Activated T-cell treated with anti-CD3 and anti-CD28 coated beads, Interleukin-2, amount 50 U/mL, for 4 hours (primary cell): ENCODE data around the gene PKN3. TPM values are rescaled to one million over a fixed set of nuclear protein-coding genes. Genes with fewer than 3 reads are reported as not detected.

Source experiments
- ATAC-seq, 2 donors: fragments of 200-7000 bp; cut with Tn5 transposase; one replicate each; pipeline ENCODE4 v1.10.0; 2021
- DNase-seq: peaks from one replicate; pipeline ENCODE4 v3.0.0-alpha.2; 2020
- H3K27me3 Mint-ChIP-seq: one replicate; pipeline ENCODE4 v1.8.0; 2021; ENCODE audit warnings: low read depth, mixed read lengths
- H3K36me3 Mint-ChIP-seq: one replicate; pipeline ENCODE4 v1.8.0; 2022; ENCODE audit warnings: mixed read lengths; ENCODE audit not compliant: insufficient read depth
- H3K4me1 Mint-ChIP-seq: one replicate; pipeline ENCODE4 v1.8.0; 2021; ENCODE audit warnings: low read depth, mixed read lengths
- H3K4me3 Mint-ChIP-seq: one replicate; pipeline ENCODE4 v1.8.0; 2021; ENCODE audit warnings: mild to moderate bottlenecking, moderate library complexity, mixed read lengths
- H3K9me3 Mint-ChIP-seq: one replicate; pipeline ENCODE4 v1.8.0; 2021; ENCODE audit warnings: mixed read lengths
- total RNA-seq, 3 donors: library from RNA; stranded (reverse); gene quantifications; one replicate each; pipeline ENCODE4 v1.2.1, GENCODE V29; 2021

PKN3 gene
- total RNA-seq, 3 donors from 2014 or later, result 5.5 to 10.1 (median 8.1) TPM

DNA sequence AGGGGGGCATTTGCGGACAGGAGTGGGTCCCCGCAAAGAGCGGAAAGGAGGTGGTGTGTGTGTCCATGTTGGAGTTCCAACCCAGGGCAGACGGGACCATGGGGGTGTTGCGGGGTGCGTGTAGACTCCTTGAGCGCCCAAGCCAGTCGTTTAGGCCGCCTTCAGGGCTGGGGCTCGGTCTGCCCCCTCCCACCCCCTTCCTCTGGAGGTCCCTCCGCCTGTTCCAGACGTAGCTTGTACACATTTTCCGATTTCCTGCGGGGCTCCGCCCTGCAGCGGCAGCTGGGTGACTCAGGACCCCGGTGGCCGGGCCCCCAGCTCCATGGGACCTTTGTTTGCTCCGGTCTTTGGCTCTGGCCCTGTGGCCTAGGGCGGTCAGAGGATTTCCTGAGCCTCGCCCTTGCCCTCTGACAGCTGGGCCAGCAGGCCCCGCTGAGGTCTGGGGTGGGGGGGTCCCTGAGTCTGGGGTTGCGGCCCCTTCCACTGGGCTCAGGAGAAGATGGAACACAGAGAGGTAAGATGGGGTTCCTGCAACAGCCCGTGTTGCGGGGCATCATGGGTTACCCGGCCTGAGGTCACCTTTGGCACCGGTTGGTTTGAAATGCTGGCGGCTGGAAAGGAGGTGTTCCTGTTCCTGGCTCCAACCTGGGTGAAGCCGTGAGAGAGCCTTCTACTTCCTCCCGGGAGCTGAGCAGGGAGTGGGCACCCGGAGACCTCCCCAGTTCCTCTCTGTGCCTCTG lies 1.5 kb downstream of the PKN3 start:
- DNase-seq, result no peak
- no peaks in the 10 kb centered on the region for H3K9me3 Mint-ChIP-seq

DNA sequence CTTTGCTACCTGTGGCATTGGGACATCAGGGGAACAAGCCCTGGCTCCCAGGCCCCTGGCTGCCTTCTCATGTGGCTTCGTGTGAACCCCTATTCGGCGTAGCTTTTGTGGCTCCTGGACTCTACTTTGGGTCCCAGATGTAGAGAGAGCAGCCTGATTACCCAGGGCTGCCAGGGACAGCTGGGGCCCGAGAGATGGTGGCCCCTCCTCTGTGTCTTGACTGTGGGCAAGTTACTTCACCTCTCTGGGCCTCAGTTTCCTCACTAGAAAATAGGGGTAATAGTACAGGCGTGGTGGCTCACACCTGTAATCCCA lies 2.0 kb downstream of the PKN3 start:
- Mint-ChIP-seq H3K4me1 (peaks cover 7% of the 10 kb centered on the region), H3K9me3 (no peaks in the 10 kb centered on the region), H3K27me3 (no peaks in the 10 kb centered on the region), H3K36me3 (no peaks in the 10 kb centered on the region), H3K4me3 (peak overlapping the region; percentile 16)
- ATAC-seq (no peak), DNase-seq (no peak)

More for the DNA sequence above, 1.5 kb downstream of the PKN3 start:
- Mint-ChIP-seq H3K4me3 (peak overlapping the region; percentile 74), H3K4me1 (peaks cover 7% of the 10 kb centered on the region), H3K36me3 (no peaks in the 10 kb centered on the region), H3K27me3 (no peaks in the 10 kb centered on the region)
- no peak for ATAC-seq

DNA sequence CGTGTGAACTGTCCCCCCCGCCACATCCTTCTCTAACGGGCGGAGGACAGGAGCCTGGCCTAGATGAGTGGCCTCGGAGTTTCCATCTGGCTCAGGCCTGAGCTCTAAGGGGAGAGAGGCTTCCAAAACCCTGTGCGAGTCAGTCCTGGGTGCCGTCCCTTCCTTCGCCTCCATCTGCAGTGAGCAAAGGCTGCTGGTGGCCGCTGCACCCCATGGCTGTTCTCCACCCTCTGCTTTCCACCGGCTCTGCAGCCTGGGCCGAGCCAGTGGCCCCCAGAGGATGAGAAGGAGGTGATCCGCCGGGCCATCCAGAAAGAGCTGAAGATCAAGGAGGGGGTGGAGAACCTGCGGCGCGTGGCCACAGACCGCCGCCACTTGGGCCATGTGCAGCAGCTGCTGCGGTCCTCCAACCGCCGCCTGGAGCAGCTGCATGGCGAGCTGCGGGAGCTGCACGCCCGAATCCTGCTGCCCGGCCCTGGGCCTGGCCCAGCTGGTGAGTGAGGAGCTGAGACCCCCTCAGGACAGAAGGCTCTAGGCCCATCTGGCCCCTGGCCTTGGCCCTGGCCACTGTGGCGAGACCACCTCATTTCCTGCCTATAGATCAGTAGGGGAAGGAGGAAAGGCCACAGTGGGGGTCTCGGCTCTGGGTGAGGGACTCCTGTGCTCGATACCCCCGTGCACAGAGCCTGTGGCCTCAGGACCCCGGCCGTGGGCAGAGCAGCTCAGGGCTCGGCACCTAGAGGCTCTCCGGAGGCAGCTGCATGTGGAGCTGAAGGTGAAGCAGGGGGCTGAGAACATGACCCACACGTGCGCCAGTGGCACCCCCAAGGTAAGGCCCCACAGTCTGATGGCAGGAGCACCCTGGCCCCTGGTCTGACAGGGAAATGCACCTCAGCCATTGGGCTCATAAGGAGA lies 3.0 kb downstream of the PKN3 start:
- no peaks in the 10 kb centered on the region for H3K9me3 Mint-ChIP-seq
- no peaks in the 10 kb centered on the region for H3K36me3 Mint-ChIP-seq
- H3K4me1 Mint-ChIP-seq, result peaks cover 7% of the 10 kb centered on the region
- H3K27me3 Mint-ChIP-seq, result no peaks in the 10 kb centered on the region
- DNase-seq, result no peak
- H3K4me3 Mint-ChIP-seq, result no peak overlapping the region
- ATAC-seq, result no peak

DNA sequence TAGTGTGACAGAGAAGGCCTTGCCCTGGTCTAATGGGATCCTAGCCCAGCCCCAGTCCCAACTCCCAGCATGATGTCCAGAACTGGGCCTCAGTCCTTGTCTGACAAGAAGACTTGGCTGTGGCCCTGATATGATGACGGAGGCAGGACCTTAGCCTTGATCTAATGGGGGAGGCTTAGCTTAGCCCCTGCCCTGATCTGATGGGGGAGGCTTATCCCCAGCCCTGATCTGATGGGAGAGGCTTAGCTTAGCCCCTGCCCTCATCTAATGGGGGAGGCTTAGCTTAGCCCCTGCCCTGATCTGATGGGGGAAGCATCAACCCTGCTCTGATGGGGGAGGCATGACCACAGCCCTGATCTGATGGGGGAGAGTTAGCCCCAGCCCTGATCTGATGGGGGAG lies 3.7 kb downstream of the PKN3 start:
- Mint-ChIP-seq H3K36me3 (no peaks in the 10 kb centered on the region), H3K9me3 (no peaks in the 10 kb centered on the region), H3K4me3 (no peak overlapping the region), H3K4me1 (peaks cover 7% of the 10 kb centered on the region), H3K27me3 (no peaks in the 10 kb centered on the region)
- ATAC-seq, result no peak
- no peak for DNase-seq

DNA sequence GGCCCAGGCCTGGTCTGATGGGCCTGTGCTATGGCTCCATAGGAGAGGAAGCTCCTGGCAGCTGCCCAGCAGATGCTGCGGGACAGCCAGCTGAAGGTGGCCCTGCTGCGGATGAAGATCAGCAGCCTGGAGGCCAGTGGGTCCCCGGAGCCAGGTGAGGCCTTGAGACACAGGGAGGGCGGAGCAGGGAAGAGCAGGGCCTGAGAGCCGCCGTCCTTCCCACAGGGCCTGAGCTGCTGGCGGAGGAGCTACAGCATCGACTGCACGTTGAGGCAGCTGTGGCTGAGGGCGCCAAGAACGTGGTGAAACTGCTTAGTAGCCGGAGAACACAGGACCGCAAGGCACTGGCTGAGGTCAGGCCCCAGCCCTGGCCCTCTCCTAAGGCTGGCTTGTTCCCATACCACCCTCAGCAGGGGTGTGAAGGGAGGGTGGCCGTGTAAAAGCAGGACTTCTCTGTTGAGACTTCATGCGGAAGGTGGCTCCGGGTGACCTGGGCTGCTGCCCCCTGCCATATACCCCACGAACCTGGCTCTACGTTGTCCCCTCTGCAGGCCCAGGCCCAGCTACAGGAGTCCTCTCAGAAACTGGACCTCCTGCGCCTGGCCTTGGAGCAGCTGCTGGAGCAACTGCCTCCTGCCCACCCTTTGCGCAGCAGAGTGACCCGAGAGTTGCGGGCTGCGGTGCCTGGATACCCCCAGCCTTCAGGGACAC lies 4.5 kb downstream of the PKN3 start:
- Mint-ChIP-seq H3K4me1 (peaks cover 3% of the 10 kb centered on the region), H3K27me3 (no peaks in the 10 kb centered on the region), H3K36me3 (no peaks in the 10 kb centered on the region), H3K9me3 (no peaks in the 10 kb centered on the region), H3K4me3 (no peak overlapping the region)
- ATAC-seq, result no peak
- no peak for DNase-seq

DNA sequence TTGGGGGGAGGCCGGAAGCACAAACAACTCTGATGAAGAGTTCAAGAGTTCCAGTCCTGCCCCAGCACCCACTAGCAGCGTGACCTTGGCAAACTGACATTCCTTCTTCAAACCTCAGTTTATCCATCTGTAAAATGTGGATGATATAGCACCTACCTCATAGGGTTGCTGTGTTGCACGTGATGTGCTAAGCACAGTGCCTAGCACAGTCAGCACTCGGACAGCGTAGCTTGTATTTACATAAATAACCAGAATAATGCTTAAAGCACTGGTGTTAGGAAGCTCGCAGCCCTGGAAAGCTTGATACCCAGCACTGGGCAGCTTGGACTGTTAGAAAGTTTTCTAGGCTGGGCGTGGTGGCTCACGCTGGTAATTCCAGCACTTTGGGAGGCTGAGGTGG lies 5.1 kb downstream of the PKN3 start:
- Mint-ChIP-seq H3K4me1 (no peaks in the 10 kb centered on the region), H3K36me3 (no peaks in the 10 kb centered on the region), H3K4me3 (no peak overlapping the region), H3K27me3 (no peaks in the 10 kb centered on the region), H3K9me3 (no peaks in the 10 kb centered on the region)
- no peak for DNase-seq
- no peak for ATAC-seq

DNA sequence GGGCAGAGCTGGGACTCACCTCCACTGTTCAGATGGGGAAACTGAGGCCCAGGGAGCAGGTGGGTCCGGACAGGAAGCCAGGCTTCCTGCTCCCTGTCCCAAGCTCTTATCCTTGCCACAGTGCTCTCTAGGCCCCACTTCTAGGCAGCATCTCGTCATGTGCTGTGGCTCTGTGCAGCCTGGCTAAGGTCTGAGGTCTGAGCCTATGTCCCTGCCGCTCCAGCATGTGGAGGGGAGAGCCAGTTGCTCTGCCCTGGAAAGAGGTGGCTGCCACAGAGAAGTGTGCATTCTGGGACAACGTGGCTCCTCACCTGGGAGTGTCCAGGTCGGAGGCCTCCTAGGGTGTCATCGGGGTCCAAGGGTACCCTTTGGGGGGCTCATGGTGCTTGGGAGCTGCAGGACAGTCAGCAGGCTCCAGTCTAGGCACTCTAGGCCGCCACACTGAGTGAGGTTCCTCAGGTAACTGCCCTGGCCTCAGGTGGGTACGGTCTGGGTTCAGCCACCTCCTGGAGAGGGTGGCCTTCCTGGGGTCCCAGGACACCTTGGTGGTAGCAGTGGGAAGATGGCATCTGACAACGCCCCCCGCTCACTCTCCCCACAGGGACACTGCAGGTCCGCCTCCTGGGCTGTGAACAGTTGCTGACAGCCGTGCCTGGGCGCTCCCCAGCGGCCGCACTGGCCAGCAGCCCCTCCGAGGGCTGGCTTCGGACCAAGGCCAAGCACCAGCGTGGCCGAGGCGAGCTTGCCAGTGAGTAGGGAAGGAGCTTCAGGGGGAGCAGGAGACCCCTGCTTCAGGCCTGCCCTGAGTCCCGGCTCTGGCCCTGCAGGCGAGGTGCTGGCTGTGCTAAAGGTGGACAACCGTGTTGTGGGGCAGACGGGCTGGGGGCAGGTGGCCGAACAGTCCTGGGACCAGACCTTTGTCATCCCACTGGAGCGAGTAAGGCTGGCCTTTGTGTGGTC lies 10.4 kb downstream of the PKN3 start:
- Mint-ChIP-seq H3K4me1 (no peaks in the 10 kb centered on the region), H3K27me3 (no peaks in the 10 kb centered on the region), H3K4me3 (no peak overlapping the region), H3K36me3 (no peaks in the 10 kb centered on the region), H3K9me3 (no peaks in the 10 kb centered on the region)
- DNase-seq (no peak), ATAC-seq (no peak)

DNA sequence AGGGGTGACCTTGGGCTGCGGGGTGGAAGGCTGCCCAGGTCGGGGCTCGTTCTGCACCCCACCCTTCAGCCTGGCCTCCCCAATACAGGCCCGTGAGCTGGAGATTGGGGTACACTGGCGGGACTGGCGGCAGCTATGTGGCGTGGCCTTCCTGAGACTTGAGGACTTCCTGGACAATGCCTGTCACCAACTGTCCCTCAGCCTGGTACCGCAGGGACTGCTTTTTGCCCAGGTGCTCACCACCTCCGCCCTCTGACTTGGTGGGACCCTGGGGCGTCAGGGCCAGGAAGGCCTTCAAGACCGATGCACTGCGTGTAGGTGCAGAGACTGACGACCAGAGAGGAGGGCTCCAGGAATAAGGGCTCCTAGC lies 11.1 kb downstream of the PKN3 start:
- no peak overlapping the region for H3K4me3 Mint-ChIP-seq
- H3K4me1 Mint-ChIP-seq, result no peaks in the 10 kb centered on the region
- ATAC-seq (no peak), DNase-seq (no peak)
- no peaks in the 10 kb centered on the region for H3K27me3 Mint-ChIP-seq
- H3K9me3 Mint-ChIP-seq, result no peaks in the 10 kb centered on the region
- no peaks in the 10 kb centered on the region for H3K36me3 Mint-ChIP-seq

DNA sequence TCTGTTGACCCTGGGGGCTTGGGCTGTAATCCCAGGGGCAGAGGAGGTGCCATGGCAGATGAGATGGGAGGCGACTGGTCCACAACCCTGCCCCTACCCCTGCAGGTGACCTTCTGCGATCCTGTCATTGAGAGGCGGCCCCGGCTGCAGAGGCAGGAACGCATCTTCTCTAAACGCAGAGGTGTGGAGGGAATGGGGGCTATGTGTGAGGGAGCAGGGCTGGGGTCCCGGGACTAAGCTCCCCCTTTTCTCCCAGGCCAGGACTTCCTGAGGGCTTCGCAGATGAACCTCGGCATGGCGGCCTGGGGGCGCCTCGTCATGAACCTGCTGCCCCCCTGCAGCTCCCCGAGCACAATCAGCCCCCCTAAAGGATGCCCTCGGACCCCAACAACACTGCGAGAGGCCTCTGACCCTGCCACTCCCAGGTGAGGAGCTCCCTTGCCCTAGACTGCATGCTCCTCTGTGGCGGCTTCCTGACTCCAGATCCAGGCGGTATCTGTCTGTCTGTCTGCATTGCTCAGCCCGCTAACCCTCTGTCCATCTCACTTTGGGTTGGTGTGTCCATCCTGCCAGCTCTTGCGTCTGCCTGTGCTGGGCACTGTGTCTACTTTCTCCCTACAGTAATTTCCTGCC lies 11.8 kb downstream of the PKN3 start:
- Mint-ChIP-seq H3K4me3 (no peak overlapping the region), H3K9me3 (no peaks in the 10 kb centered on the region), H3K36me3 (no peaks in the 10 kb centered on the region), H3K27me3 (no peaks in the 10 kb centered on the region), H3K4me1 (no peaks in the 10 kb centered on the region)
- DNase-seq (no peak), ATAC-seq (no peak)

DNA sequence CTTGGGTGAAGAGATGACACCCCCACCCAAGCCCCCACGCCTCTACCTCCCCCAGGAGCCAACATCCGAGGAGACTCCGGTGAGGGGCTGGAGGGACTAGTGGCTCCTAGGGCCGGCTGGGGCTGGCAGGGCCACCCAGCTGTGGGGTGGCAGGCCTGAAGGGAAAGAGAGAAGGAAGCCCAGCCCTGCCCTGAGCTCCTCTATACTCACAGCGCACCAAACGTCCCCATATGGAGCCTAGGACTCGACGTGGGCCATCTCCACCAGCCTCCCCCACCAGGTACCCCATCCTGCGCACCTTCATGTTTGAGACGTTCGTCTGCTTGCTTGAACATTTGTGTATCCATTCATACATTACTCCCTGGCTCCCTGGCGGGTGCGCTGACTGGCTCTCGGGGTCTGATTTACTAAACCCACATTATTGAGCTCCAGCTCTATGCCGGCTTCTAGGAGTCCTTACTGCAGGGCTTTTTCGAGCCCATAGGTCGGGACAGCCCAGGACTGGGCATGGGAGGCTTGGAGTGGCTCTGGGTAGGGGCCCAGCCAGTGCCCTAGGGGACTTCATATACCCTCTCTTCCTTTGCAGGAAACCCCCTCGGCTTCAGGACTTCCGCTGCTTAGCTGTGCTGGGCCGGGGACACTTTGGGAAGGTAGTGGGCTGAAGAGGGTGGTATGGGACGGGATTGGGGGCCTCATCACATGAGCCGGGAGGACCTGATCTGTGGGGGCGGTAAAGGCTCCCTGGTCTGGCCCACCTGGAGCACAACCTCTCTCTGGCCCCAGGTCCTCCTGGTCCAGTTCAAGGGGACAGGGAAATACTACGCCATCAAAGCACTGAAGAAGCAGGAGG lies 12.5 kb downstream of the PKN3 start:
- no peaks in the 10 kb centered on the region for H3K36me3 Mint-ChIP-seq
- H3K4me1 Mint-ChIP-seq, result no peaks in the 10 kb centered on the region
- no peak overlapping the region for H3K4me3 Mint-ChIP-seq
- DNase-seq (no peak), ATAC-seq (no peak)
- H3K27me3 Mint-ChIP-seq, result no peaks in the 10 kb centered on the region
- H3K9me3 Mint-ChIP-seq, result no peaks in the 10 kb centered on the region

DNA sequence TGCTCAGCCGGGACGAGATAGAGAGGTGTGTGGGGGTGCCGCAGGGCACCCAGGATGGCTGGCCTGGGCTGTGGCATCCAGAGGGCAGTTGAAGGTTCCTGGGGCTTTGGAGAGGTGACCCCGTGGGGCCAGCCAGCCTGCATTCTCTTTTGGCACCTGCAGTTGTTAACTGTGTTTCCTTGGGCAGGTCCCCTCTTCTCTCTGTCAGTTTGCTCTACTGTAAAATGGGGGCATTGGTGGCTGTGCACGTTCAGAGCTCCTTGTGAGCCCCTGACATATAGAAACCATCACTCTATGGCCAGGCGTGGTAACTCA lies 13.1 kb downstream of the PKN3 start:
- ATAC-seq (no peak), DNase-seq (no peak)
- no peaks in the 10 kb centered on the region for H3K9me3 Mint-ChIP-seq
- no peak overlapping the region for H3K4me3 Mint-ChIP-seq
- no peaks in the 10 kb centered on the region for H3K27me3 Mint-ChIP-seq
- H3K4me1 Mint-ChIP-seq, result no peaks in the 10 kb centered on the region
- peaks cover 1% of the 10 kb centered on the region for H3K36me3 Mint-ChIP-seq

DNA sequence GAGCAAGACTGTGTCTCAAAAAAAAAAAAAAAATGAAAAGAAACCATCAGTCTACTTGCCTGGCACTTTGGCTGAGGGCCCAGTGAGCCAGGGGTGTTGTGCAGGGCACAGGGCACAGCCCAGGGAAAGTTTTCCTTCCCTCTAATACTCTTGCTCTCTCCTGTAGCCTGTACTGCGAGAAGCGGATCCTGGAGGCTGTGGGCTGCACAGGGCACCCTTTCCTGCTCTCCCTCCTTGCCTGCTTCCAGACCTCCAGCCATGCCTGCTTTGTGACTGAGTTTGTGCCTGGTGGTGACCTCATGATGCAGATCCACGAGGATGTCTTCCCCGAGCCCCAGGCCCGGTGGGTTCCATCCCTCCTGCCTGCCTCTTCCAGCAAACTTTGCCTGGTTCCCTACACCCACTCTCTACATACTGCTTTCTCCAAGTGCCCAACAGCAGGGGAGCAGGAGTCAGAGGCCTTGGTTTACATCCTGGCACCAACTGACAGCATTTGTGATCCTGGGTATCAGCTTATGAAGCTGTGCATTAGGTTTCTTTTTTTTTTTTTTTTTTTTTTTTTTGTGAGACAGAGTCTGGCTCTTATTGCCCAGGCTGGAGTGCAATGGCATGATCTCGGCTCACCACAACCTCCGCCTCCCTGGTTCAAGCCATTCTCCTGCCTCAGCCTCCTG lies 14.4 kb downstream of the PKN3 start:
- Mint-ChIP-seq H3K4me3 (no peak overlapping the region), H3K36me3 (peaks cover 4% of the 10 kb centered on the region), H3K9me3 (no peaks in the 10 kb centered on the region), H3K4me1 (no peaks in the 10 kb centered on the region), H3K27me3 (no peaks in the 10 kb centered on the region)
- DNase-seq, result no peak
- peak in 1 of 2 donors; percentile 21 for ATAC-seq
